ENCODE results near the gene ARG2.

The ARG2 gene

DNA sequence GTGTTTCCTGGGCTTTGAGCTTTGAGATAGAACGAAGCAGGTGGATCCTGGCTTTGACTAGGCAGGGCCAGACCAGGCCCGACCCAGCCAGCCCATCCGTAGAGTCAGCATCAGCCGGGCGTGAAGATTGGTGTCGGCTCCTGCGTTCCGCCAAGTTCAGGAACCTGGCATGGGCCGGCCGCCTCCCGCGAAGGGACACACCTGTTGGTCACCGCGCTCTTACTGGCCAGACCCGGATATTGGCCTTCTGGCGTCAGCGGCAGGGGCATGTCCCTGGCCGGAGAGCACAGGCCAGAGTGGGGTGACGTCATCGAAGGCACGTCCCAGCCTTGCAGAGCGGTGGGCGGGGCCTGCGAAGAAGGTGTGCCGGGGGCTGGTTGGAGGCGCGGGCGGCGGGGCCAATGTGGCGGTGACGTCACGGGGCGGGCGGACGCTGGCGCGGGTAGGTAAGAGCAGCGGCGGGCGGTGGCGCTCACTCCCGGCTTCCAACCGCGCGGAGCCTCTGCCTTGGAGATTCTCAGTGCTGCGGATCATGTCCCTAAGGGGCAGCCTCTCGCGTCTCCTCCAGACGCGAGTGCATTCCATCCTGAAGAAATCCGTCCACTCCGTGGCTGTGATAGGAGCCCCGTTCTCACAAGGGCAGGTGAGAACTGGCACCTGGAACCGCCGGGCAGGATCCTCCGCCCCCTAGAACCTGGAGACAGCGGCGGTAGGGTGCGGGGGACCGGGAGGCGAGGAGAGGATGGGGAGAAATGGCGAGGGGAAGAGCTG is at the start of gene ARG2:
ARG2 (plus strand) TSS at position 475 of the 771 bp plus-strand sequence; CDS start at position 533, 58 bp downstream.
- peak; percentile 97 for DNase-seq (ENCODE audit: low spot score)

DNA sequence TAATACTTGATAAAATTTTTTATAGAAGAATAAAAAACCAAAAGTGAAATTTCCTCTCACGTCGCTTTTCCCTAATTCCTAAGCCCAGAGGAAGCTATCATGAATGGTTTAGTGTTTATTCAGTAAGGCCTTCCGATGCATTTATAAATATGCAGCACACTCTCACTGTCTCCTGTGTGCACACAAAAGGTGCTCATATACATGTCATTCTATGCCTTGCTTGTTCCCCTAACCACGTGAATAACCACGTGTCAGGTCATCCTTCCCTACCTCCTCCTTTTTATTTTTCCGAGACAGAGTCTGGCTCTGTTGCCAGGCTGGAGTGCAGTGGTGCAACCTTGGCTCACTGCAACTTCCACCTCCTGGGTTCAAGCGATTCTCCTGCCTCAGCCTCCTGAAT is 49.3 kb upstream of the ARG2 start:
- DNase-seq (ENCODE audit: low spot score), result no peak

DNA sequence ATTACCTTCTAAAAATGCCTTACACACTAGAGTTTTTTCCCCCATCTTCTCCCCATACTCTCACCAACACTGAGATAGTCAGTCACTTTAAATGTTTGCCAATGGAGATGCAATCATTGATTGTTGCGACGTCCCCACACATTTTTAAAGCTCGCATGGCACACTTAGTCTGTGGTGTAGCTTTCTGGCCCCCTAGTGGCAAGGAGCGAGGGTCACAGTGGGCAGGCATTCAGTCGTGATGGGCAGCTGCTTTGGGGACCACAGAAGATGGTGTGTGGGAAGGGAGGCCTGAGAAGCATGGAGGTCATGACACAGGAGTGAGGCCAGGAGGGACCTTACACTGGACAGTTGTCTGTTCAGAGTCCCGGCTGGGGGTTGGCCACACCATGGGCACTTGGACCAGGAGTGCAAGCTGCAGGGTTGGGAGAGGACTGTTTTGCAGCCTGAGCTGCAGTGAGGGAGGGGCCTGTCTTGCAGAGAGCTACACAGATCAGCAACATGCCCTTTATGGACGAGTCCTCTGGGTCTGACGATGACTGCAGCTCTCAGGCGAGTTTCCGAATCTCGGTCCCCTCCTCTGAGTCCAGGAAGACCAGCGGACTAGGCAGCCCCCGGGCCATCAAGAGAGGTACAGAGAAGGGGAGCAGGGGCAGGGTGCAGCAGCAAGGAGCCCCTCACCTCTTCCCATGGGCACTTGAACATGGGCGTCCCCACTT is 48.3 kb upstream of the ARG2 start:
- peak; percentile 83 for DNase-seq (ENCODE audit: low spot score)

DNA sequence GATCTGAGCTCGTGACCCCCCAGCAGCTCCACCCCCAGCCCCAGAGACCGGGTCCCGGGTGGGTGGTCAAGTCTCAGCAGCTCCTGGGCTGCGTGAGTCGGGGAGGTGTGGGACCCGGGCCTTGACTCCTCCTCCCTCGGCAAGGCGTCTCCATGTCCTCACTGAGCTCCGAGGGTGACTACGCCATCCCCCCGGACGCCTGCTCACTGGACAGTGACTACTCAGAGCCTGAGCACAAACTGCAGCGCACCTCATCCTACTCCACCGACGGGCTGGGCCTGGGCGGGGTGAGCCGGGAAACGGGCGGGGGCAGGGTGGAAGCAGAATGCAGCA is 47.8 kb upstream of the ARG2 start:
- no peak for DNase-seq (ENCODE audit: low spot score)

DNA sequence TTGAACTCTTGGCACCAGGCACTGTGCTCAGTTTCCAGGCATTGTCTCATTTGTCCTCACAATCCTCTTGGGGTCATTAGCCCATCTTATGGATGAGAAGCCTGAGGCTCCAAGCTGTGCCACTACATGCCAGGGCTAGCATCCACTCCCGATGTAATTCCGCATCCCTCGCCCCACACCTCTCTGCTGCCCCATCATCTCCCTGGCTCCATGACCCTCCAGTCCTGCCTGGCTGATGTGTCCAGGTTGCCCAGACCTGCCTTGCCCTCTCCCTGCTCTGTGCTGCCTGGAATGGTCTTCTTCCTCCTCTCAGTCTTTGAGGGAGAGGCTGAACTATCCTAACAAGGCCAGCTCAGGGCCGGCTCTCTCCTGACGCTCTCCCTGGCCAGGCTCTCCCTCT is 47.1 kb upstream of the ARG2 start:
- DNase-seq (ENCODE audit: low spot score), result no peak

DNA sequence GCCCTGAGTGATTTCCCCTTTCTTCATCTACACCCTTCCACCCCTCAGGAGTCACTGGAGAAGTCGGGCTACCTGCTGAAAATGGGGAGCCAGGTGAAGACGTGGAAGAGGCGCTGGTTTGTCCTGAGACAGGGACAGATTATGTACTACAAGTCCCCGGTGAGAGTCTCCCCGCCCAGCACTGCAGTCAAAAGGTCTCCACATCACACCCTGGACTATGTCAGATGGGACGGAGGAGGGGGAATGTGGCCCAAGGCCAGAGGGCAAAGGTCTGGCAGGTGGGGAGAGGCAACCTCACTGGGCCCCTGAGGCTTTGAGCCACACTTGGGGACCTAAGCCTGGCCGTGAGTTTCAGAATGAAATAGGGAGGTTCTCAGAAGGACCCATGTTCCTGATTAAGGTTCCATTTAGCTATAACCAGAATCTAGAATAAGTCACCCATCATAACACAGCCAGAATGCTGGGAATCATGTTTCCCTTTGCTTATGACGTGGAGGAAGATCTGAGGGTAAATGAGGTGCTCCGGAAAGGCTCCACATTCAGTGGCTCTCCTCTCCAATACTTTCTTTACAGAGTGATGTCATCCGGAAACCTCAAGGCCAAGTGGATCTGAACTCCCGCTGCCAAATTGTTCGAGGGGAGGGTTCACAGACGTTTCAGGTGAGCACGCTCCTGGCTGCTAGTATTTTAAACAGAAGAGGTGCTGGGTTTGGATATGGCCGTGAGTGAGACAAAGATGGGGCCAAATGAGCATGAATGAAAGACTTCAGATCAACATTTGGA is 46.3 kb upstream of the ARG2 start:
- no peak for DNase-seq (ENCODE audit: low spot score)

DNA sequence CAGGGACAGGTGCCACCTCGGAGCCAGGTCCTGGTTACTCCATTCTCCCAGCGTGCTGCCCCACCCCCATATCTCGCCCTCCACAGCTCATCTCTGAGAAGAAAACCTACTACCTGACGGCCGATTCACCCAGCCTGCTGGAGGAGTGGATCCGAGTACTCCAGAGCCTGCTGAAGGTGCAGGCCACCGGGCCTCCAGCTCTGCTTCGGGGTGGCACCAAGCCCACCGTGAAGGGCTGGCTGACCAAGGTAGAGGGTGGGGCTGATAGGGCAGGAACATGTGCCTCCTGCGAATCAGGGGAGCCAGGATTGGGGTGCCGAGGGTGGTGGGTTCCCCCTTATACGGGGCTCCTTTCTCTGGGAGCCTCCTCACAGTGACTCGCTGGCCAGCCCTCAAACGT is 45.6 kb upstream of the ARG2 start:
- no peak for DNase-seq (ENCODE audit: low spot score)

DNA sequence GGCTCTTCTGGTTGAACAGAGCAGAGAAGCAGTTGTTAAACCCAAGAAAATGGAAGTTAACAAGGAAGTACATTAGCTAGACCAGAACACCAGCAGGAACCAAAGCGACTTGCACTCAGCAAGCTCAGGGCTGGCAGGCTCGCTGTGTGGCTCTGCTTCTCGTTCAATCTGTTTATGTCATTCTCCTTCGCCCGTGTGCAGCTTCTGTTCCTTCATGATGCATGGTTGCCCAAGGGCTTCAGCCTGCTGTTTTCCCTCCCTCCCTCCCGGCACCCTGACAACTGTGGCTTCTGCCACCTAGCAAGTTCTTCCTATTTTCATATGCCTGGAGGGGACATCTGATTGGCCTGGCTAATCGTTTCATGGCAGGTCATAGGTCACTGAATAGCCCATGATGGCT is 44.9 kb upstream of the ARG2 start:
- DNase-seq (ENCODE audit: low spot score), result no peak

DNA sequence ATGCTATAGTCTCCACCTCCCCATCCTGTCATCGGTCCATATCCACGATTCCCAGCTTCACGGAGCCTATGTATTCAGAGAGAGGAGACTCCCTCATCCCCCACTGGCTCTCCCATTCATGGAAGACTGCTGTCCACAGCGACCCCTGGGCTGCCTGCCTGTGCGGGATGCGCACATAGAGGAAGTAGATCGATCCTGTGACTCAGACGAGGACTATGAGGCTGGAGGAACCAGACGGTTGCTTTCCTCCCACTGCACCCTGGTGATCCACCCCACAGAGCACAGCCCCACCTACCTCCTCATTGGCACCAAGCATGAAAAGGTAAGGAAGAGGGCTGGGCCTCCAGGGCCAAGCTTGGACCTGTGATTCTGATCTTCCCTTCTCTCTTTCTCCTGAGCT is 44.0 kb upstream of the ARG2 start:
- DNase-seq (ENCODE audit: low spot score), result no peak

DNA sequence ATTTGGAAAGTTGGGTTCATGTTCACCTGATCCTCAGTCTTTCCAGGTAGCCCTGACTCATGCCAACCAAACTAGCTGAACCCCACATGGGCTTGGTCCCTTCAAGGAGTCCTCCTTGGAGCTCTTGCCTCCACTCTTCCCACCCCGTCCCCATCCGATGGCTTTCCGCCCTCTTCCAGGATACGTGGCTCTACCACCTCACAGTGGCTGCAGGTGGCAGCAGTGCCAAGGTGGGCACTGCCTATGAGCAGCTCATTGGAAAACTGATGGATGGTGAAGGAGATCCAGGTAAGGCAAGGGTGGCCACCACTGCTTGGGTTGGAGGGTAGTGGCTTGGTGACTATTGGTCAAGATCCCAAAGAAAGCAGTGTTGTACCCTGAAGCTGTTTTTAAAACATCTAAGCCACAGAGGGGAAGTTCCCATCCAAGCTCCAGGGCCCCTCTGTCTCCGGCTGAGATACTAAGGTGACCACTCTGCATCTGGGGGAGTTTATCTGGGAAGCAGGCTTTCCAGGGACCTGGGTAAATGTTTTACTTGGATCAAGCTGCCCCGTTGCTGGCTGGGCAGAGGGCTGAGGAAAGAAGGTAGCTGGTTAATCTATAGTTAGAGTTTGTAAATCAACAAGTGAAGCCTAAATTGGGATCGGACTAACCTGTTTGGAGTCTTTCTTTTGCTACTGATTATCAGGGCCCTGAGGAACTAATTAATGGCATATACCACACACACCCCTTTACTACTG is 43.3 kb upstream of the ARG2 start:
- DNase-seq (ENCODE audit: low spot score), result no peak

DNA sequence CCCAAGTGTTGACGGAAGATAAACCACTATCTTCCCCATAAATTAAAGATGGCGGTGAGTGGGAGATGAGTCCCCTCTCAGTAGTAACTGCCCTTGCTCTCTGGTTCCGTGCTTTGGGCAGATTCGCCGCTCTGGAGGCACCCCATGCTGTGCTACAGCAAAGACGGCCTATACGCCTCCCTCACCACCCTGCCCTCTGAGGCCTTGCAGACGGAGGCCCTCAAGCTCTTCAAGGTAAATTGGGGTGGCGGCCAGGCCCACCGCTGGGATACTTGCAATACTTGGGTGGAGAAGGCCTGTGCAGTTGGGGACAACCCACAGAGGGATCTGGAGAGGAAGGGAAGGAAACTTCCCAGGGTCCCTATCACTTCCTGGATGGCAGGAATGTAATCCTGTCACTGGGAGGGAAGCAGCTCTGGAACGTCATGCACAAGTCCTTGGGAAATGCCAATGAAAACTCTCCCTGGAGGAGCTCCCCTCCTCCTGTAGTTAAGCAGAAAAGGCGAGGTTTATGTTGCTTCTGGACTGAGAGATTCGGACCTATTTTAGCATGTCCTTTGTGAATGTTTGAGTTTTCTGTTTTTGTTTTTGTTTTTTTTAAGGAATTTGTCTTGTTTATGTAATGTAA is 42.4 kb upstream of the ARG2 start:
- no peak for DNase-seq (ENCODE audit: low spot score)

DNA sequence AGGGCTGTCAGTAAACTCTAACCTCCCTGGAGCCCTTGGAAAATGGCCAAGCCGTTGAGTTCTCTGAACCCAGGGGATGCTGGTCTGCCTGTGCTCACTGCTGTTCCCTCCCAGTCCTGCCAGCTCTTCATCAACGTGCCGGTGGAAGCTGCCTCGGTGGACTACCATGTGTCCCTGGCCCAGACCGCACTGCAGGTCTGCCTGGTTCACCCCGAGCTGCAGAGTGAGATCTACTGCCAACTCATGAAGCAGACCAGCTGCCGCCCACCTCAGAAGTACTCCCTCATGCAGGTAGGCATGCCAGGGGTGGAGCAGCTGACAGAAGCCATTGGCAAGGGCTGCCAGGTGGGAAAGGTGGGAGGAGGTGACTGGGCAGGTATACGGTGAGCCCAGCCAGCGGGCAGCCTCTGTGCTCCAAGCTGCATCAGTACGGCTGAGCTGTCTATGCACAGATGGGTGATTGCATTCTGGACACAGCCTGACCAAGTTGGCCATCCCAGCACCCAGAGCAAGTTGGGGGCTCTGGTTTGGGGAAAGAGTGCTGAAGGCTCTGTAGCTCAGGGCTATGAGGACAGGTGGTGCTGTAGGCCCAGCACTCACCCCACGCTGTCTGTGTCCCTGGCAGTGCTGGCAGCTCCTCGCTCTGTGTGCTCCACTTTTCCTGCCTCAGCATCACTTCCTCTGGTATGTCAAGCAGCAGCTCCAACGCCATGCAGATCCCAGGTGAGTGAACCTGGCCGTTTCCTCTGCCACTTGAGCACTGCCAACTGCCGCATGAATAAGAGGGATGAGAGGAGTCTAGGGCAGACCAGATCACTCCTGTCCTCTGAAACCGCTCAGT is 41.6 kb upstream of the ARG2 start:
- no peak for DNase-seq (ENCODE audit: low spot score)

DNA sequence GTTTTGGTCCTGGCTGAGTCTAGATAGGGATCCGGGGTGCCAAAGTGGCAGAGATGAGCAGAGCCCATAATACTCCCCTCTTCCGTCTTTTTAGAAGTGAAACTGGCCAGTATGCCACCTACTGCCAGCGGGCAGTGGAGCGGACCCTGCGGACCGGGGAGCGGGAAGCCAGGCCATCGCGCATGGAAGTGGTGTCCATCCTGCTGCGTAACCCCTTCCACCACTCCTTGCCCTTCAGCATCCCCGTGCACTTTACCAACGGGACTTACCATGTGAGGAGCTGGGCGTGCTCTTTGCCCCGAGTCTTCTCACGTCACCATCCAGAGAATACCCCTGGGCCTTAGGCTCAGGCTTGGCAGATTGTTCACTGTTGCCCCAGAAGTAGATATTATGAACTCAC is 40.7 kb upstream of the ARG2 start:
- no peak for DNase-seq (ENCODE audit: low spot score)

DNA sequence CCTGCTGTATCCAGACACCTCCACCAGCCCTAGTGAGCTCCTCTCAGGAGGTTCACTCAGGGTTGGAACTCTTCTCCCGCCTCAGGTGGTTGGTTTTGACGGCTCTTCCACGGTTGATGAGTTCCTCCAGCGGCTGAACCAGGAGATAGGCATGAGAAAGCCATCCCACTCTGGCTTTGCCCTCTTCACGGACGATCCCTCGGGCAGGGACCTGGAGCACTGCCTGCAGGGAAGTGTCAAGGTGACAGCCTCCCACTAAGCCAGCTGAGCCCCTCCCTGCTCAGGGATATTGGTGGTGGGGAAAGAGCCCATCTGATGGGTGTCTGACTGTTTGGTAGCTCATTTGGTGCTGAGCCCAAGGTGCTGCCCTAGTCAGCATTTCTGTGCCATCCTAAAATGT is 40.1 kb upstream of the ARG2 start:
- no peak for DNase-seq (ENCODE audit: low spot score)

DNA sequence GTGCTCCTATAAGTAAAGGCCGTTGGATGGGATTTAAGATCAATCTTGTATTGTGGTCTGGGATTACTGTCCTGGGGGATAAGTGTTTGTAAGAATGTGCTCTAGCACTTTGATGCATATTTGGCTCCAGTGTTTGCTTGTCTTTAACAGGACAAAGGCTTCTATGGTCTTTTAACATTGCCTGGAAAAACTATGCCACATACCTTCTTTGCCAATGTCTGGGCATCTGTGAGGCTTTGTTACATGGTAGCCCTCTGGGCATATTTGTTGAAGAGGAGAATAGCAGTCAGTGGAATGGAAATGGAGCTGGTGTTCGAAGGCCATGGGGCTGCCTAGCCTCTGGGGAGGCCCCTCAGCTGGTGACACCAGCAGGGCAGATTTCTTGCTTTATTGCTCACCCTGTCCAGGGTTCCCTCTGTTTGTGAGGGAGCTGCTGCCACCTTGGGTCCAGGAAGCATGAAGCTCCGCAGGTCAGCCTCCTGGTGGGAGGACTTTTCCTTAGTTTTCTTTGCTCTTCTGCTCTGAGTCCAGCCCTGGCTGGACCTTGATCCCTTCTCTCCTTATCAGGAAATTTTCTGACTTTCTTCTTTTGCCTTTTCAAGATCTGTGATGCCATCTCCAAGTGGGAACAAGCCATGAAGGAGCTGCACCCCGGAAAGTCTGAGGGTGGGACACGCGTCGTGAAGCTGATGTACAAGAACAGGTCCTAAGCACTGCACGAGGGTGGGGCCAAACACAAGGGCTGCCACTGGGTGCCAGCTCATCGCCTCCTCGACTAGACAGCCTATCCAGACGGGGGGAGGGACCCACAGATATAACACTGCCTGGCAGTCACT is 39.2 kb upstream of the ARG2 start:
- DNase-seq (ENCODE audit: low spot score), result peak; percentile 51

DNA sequence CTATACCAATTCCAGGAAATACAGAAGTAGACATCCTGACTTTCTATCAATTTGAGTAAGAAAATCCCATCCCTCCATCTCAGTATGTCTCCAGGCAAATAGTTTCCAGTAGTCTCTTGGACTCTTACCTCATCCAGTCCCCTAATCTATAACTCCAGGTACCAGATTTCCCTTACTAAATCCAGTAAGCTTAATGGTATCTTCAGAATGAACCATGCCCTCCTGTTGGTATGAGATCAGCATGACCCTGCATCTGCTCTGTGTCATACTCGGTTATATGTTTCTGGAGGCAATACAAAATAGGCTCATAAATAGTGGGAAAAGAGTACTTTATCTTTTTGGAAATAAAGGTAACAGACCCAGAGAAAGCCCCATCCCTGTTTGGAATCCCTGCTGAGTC is 38.1 kb upstream of the ARG2 start:
- DNase-seq (ENCODE audit: low spot score), result no peak

DNA sequence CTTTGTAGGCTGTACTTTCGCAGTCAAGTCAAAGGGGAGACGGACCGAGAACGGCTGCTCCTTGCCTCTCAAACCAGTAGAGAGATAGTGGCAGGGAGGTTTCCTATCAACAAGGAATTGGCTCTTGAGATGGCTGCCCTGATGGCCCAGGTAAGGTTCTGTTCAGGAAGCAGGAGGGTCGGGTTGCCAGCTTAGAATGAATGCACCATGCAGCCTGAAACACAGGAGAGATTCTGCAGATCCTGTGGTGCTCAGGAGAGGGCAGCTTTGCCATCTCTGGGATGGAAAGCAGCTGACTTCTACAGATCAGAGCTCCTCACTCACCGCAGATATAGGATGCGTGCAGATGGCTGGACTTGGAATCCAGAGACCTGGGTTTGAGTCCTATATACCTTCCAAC is 37.7 kb upstream of the ARG2 start:
- no peak for DNase-seq (ENCODE audit: low spot score)

DNA sequence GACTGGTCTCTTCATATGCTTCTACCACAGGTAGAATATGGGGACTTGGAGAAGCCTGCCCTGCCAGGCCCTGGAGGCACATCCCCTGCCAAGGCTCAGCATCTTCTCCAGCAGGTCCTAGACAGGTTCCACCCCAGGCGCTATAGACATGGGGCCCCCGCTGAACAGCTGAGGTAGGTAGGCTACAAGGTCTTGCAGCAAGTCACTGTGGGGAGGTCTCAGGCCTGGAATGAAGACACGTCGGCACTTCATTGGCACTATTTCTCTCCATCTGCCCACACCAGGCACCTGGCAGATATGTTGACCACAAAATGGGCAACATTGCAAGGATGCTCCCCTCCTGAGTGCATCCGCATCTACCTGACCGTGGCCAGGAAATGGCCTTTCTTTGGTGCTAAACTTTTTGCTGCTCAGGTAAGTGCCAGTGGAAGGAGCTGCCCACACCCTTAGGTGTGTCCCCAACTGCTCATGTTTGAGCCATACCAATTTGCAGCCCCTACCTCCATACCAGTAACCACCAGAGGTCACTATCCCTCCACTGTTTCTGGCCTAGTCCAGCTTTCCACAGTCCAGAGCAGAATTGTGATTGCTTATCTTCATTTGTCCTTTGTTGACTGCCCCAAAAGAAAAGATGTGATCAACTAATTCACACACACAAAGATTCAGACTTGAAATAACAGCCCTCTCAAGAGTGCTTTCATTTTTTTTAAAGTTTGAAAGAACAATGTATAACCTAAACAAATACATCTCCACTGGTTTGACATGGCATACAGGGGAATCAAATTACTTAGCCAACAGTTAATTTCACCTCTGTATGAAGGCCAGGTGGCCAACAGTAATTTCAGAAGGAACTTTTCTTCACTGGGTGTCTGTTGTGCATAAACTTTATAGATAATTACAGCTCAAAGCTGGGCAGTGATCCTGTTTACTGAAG is 35.7 kb upstream of the ARG2 start:
- DNase-seq (ENCODE audit: low spot score), result peak; percentile 47

DNA sequence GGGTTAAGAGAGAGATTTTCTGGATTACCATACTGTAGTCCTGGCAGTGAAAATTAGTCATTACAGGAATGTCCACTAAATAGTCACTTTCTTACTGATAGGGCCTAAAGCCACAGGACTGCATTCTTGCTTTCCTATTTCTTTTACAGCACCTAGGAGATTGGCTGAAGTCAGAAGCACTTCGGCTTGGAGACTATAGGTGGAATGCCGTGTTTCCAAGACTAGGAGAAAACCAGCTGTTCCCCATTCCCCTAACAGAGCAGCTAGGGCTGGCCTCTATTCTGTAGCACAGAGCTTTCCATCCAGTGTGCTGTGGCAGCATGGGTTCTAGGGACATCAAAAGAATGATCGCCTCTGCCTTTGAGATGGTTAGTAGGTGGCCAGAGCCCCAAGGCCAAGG is 34.7 kb upstream of the ARG2 start:
- no peak for DNase-seq (ENCODE audit: low spot score)
